ENCODE results near the gene FTSJ3.
"Not testable (repeated sequence)": the region's sequence is repeated elsewhere in the genome, so short reads cannot be mapped to it uniquely, and the experiment has no call there.

FTSJ3 gene

GRCh38 chr17:63873577-63873976, 46.1 kb upstream of the FTSJ3 start, which contains the start of gene CSH2:
CSH2 (minus strand) TSS chr17:63873677; CDS start chr17:63873614, 63 bp downstream.
- H3K27ac ChIP-seq (ENCODE audit: extremely low read depth, low read depth, low read length); H3K4me3 ChIP-seq (ENCODE audit: low read depth, low read length); H3K9me3 ChIP-seq (ENCODE audit: control insufficient read depth, insufficient read depth, low read depth, low read length); H3K36me3 ChIP-seq (ENCODE audit: control insufficient read depth in 2 of 2, insufficient read depth in 1 of 2, low read length in 2 of 2); POLR2A ChIA-PET; H3K4me1 ChIP-seq (ENCODE audit: control insufficient read depth, insufficient read depth, low read length): not testable (repeated sequence)
- CTCF ChIA-PET: interaction anchor here (1.4 kb wide), 1 partner anchor 1228 kb away, joined by 3 read pairs; no protein-coding TSS in a partner anchor

- H3K4me3 ChIP-seq (ENCODE audit: low read depth, low read length); CTCF ChIA-PET; H3K4me1 ChIP-seq (ENCODE audit: control insufficient read depth, insufficient read depth, low read length); H3K9me3 ChIP-seq (ENCODE audit: control insufficient read depth, insufficient read depth, low read depth, low read length); H3K27ac ChIP-seq (ENCODE audit: extremely low read depth, low read depth, low read length); POLR2A ChIA-PET; H3K36me3 ChIP-seq (ENCODE audit: control insufficient read depth in 2 of 2, insufficient read depth in 1 of 2, low read length in 2 of 2): not testable (repeated sequence)
Observed at GRCh38 chr17:63871646-63872365, 44.3 kb upstream of the FTSJ3 start.

GRCh38 chr17:63870292-63870665, 42.8 kb upstream of the FTSJ3 start:
- CTCF ChIA-PET: interaction anchor here (0.8 to 3.1 kb wide), 7 partner anchors 11 to 42 kb away, joined by 3 to 18 read pairs (median 4); partner anchors contain the start of gene GH2
- H3K36me3 ChIP-seq (ENCODE audit: control insufficient read depth in 2 of 2, insufficient read depth in 1 of 2, low read length in 2 of 2); H3K27ac ChIP-seq (ENCODE audit: extremely low read depth, low read depth, low read length); H3K9me3 ChIP-seq (ENCODE audit: control insufficient read depth, insufficient read depth, low read depth, low read length); H3K4me3 ChIP-seq (ENCODE audit: low read depth, low read length); POLR2A ChIA-PET; H3K4me1 ChIP-seq (ENCODE audit: control insufficient read depth, insufficient read depth, low read length): not testable (repeated sequence)

GRCh38 chr17:63869491-63870291, 42.2 kb upstream of the FTSJ3 start:
- H3K36me3 ChIP-seq (ENCODE audit: control insufficient read depth in 2 of 2, insufficient read depth in 1 of 2, low read length in 2 of 2); H3K4me3 ChIP-seq (ENCODE audit: low read depth, low read length); POLR2A ChIA-PET; H3K27ac ChIP-seq (ENCODE audit: extremely low read depth, low read depth, low read length); H3K4me1 ChIP-seq (ENCODE audit: control insufficient read depth, insufficient read depth, low read length); H3K9me3 ChIP-seq (ENCODE audit: control insufficient read depth, insufficient read depth, low read depth, low read length): not testable (repeated sequence)
- CTCF ChIA-PET: interaction anchor here (0.6 to 3.1 kb wide), 8 partner anchors 10 to 444 kb away, joined by 3 to 18 read pairs (median 3); partner anchors contain the start of gene GH2

- H3K4me3 ChIP-seq (ENCODE audit: low read depth, low read length); H3K36me3 ChIP-seq (ENCODE audit: control insufficient read depth in 2 of 2, insufficient read depth in 1 of 2, low read length in 2 of 2); POLR2A ChIA-PET; H3K4me1 ChIP-seq (ENCODE audit: control insufficient read depth, insufficient read depth, low read length); H3K27ac ChIP-seq (ENCODE audit: extremely low read depth, low read depth, low read length); H3K9me3 ChIP-seq (ENCODE audit: control insufficient read depth, insufficient read depth, low read depth, low read length): not testable (repeated sequence)
- CTCF ChIA-PET: interaction anchor here (0.6 to 5.1 kb wide), 20 partner anchors 8 to 1331 kb away, joined by 3 to 62 read pairs (median 5); partner anchors contain the start of gene GH2
Observed at GRCh38 chr17:63866625-63867024, 39.2 kb upstream of the FTSJ3 start.

DNA sequence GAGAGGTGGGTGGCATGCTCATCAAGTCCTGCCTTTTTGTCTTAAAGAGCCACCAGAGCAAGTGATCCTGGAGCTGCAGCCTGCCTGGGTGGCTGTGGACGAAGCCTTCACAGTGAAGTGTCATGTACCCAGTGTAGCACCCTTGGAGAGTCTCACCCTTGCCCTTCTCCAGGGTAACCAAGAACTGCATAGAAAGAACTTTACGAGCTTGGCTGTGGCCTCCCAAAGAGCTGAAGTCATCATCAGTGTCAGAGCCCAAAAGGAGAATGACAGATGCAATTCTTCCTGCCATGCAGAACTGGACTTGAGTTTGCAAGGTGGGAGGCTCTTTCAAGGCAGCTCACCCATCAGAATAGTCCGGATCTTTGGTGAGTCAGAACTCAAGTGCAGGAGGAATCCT, 31.8 kb upstream of the FTSJ3 start:
- Histone ChIP-seq H3K4me3 (ENCODE audit: low read depth, low read length) (no peak overlapping the region), H3K9me3 (ENCODE audit: control insufficient read depth, insufficient read depth, low read depth, low read length) (no peaks in the 10 kb centered on the region), H3K4me1 (ENCODE audit: control insufficient read depth, insufficient read depth, low read length) (no peaks in the 10 kb centered on the region), H3K27ac (ENCODE audit: extremely low read depth, low read depth, low read length) (no peak overlapping the region), H3K36me3 (ENCODE audit: control insufficient read depth in 2 of 2, insufficient read depth in 1 of 2, low read length in 2 of 2) (no peaks in the 10 kb centered on the region)
- POLR2A ChIA-PET: interaction anchor here (0.7 kb wide), 1 partner anchor 86 kb away, joined by 4 read pairs; the partner anchor contains the start of genes CCDC47 and DDX42
- peak; percentile 93 for TF ChIP-seq GLIS1 (tag by site-specific recombination; IDR thresholded peaks at IDR 0.05)
- no peak for TF ChIP-seq SP7 (tag by site-specific recombination; IDR thresholded peaks at IDR 0.05)
- TF ChIP-seq ZNF518A (tag by site-specific recombination; conservative IDR thresholded peaks at IDR 0.05; ENCODE audit: low read depth): no peak
- CTCF ChIA-PET: interaction anchor here (0.7 to 5.0 kb wide), 9 partner anchors 10 to 1241 kb away, joined by 3 to 29 read pairs (median 5); no protein-coding TSS in a partner anchor

- CTCF ChIA-PET: interaction anchor here (0.6 to 3.2 kb wide), 10 partner anchors 9 to 636 kb away, joined by 3 to 25 read pairs (median 4); partner anchors contain the start of gene SMARCD2
- H3K27ac ChIP-seq (ENCODE audit: extremely low read depth, low read depth, low read length); H3K4me3 ChIP-seq (ENCODE audit: low read depth, low read length); POLR2A ChIA-PET; H3K9me3 ChIP-seq (ENCODE audit: control insufficient read depth, insufficient read depth, low read depth, low read length); H3K36me3 ChIP-seq (ENCODE audit: control insufficient read depth in 2 of 2, insufficient read depth in 1 of 2, low read length in 2 of 2); H3K4me1 ChIP-seq (ENCODE audit: control insufficient read depth, insufficient read depth, low read length): not testable (repeated sequence)
Observed at GRCh38 chr17:63856425-63856824, 29.0 kb upstream of the FTSJ3 start.

All from HEK293 (cell line).